Right lobe of liver (tissue), 4 donors: ENCODE measurements around the gene PRKCZ.

Source experiments
- CTCF ChIP-seq, 4 donors: fragments of 200-600 bp in 3 of 4; fragments of 450-650 bp in 1 of 4; IDR thresholded peaks; one replicate each; pipeline versions ENCODE4 v1.5.1 to v1.8.0; 2016 to 2022; ENCODE audit warnings: antibody characterized with exemption in 4 of 4, mild to moderate bottlenecking in 2 of 4
- POLR2A ChIP-seq: fragments of 450-650 bp; IDR thresholded peaks from one replicate; pipeline ENCODE4 v1.6.1; 2017; ENCODE audit warnings: antibody characterized with exemption, mild to moderate bottlenecking
- donor health status: DM: no; HTN: no; CAD: no.
- donor health status: DM: no; HTN: no; CAD: no.
- donor health status: DM: no; HTN: yes; CAD: no.

DNA sequence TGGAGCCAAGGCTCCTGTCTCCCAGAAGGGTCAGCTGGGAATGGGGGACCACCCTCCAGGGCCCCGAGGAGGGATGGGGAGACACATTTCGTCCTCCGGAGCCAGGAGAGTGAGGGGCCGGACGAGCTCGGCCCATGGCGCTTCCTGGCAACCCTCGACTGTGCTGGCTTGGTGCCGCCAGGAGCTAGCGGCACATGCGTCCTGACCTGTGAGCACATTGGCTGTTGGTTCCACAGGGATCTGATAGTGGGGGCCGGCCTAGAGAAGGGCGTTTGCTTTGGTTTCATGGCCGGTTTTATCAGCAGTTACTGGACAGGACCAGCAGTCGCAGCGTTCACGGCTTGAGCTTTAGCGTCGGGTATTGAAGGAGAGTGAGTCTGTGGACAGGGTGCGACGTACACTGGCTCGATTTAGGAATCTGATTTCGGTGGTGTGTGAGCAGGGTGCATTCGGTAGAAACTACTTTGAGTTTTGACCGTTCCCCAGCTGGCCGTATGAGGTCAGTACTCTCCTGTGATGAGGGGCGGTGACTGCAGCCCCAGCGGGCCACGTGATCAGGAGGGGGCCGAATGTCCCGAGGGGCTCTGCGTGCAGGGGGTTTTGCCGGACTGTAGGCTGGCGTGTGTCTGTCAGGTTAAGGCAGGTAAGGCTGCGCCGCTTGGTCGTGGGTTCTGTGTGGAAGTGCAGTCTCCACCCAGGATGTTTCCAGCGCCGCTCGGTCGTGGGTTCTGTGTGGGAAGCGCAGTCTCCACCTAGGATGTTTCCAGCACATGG lies 125.7 kb downstream of the PRKCZ start:
- TF ChIP-seq CTCF (IDR thresholded peaks at IDR 0.05), result no peak
- TF ChIP-seq POLR2A, result no peak
